Measurements from ENCODE around the gene GPR108.
A peak's percentile ranks its signal among the peaks of the same experiment; 100 is the strongest.
"Not testable (repeated sequence)": the region's sequence is repeated elsewhere in the genome, so short reads cannot be mapped to it uniquely, and the experiment has no call there.

GPR108 gene

GRCh38 chr19:6761053-6761676 is 23.8 kb upstream of the GPR108 start:
- DNase-seq = no peak

- no peak for DNase-seq
These were observed 23.2 kb upstream of the GPR108 start for GRCh38 chr19:6760606-6761005.

- no peak for DNase-seq
These were observed 17.5 kb upstream of the GPR108 start for GRCh38 chr19:6754653-6755463.

GRCh38 chr19:6754136-6754535 is 16.8 kb upstream of the GPR108 start:
- no peak for DNase-seq

GRCh38 chr19:6753178-6754031 is 16.0 kb upstream of the GPR108 start:
- peak in 9 of 56 donors; percentile 4 to 75 (median 32) for DNase-seq

GRCh38 chr19:6752256-6753177 is 15.1 kb upstream of the GPR108 start:
- DNase-seq = no peak

- no peak for DNase-seq
These were observed 13.8 kb upstream of the GPR108 start for GRCh38 chr19:6751189-6751588.

- DNase-seq = no peak
These were observed 12.7 kb upstream of the GPR108 start for GRCh38 chr19:6750062-6750461.

GRCh38 chr19:6748543-6748942 is 11.2 kb upstream of the GPR108 start:
- DNase-seq = not testable (repeated sequence)

- no peak for DNase-seq
These were observed 8.6 kb upstream of the GPR108 start for GRCh38 chr19:6745965-6746364.

GRCh38 chr19:6744381-6745301 is 7.3 kb upstream of the GPR108 start:
- DNase-seq = peak in 44 of 56 donors; percentile 6 to 72 (median 44)

- DNase-seq = no peak
These were observed 6.5 kb upstream of the GPR108 start for GRCh38 chr19:6743714-6744380.

GRCh38 chr19:6743066-6743465 is 5.7 kb upstream of the GPR108 start:
- DNase-seq = no peak

GRCh38 chr19:6740589-6741343 is 3.4 kb upstream of the GPR108 start:
- peak in 3 of 56 donors; percentile 0 to 31 (median 13) for DNase-seq

- peak in 1 of 56 donors; percentile 1 for DNase-seq
These were observed 2.7 kb upstream of the GPR108 start for GRCh38 chr19:6739883-6740588.

GRCh38 chr19:6739390-6739882 is 2.1 kb upstream of the GPR108 start, which contains the start of gene TRIP10:
Gene TRIP10, plus strand, starts transcription at chr19:6739680. Its CDS starts 82 bp downstream, at chr19:6739762.
- peak in 53 of 56 donors; percentile 17 to 83 (median 61) for DNase-seq

- DNase-seq = peak in 4 of 56 donors; percentile 25 to 56 (median 43)
These were observed 1.5 kb upstream of the GPR108 start for GRCh38 chr19:6738787-6739389.

Data from amygdala (tissue), 56 donors.